HL-60/S4 treated with phorbol 12-myristate 13-acetate at 8.2 ng/mL for 4 days and 3 days (cell line): ENCODE measurements around the gene ASIC4.

Source experiments
- in situ Hi-C: fragments of 300-500 bp; cut with MboI; formaldehyde crosslinking; loops from 2 replicates; pipeline ENCODE4 v1.15.0; 2022; ENCODE audit warnings: low sequenced_read_pairs

Gene ASIC4

GRCh38 chr2:219530048-219530963 is 16.0 kb downstream of the ASIC4 start:
- in situ Hi-C loops, result no loop called here

GRCh38 chr2:219531639-219532377 is 17.5 kb downstream of the ASIC4 start:
- in situ Hi-C loops, result no loop called here

DNA sequence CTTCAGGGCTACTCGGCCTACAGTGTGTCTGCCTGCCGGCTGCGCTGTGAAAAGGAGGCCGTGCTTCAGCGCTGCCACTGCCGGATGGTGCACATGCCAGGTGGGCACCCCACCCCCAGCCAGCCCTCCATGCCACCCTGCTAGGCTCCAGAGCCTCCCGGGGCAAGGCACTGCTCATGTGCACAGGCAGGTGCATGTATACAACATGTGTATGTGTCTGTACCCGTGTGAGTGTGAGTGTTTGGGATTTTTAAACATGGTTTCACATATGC is 18.0 kb downstream of the ASIC4 start:
- in situ Hi-C loops, result no loop called here

DNA sequence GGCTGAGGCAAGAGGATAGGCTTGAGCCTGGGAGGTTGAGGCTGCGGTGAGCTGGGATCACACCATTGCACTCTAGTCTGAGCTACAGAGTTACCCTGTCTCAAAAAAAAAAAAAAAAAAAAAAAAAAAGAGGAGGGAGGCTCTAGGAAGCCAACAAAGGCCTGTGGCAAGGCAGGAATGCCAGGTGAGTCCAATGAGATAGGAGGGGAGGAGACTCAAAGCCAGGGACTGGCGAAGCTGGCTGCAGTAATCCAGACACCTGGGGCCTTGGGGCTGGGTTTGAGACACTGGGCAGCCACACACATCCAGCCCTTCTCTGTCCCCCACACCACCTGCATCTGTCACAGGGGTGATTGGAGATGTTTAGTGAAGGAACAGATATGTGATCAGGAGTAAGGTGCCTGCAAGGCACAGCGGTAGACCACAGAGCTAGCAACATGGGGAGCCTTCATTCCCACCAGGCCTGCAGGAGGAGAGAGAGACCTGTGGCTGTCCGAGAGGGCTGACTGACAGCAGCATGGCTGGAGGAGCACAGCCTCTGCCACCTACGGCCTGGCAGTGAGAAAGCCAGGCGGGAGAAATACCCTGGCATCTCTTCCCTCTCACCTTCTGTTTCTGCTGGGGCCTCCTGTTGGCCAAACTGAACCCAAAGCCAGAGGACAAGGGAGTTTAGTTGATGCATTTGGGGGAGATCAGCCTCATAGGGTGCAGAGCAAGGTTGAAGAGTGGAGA is 19.8 kb downstream of the ASIC4 start:
- in situ Hi-C loops, result no loop called here

GRCh38 chr2:219536425-219536824 is 22.1 kb downstream of the ASIC4 start:
- in situ Hi-C loops, result no loop called here

GRCh38 chr2:219536967-219537366 is 22.7 kb downstream of the ASIC4 start:
- in situ Hi-C loops, result no loop called here

GRCh38 chr2:219537657-219538488 is 23.6 kb downstream of the ASIC4 start:
- in situ Hi-C loops, result no loop called here

GRCh38 chr2:219538504-219538951 is 24.2 kb downstream of the ASIC4 start:
- in situ Hi-C loops, result no loop called here

GRCh38 chr2:219538956-219539788 is 24.9 kb downstream of the ASIC4 start:
- in situ Hi-C loops, result no loop called here

DNA sequence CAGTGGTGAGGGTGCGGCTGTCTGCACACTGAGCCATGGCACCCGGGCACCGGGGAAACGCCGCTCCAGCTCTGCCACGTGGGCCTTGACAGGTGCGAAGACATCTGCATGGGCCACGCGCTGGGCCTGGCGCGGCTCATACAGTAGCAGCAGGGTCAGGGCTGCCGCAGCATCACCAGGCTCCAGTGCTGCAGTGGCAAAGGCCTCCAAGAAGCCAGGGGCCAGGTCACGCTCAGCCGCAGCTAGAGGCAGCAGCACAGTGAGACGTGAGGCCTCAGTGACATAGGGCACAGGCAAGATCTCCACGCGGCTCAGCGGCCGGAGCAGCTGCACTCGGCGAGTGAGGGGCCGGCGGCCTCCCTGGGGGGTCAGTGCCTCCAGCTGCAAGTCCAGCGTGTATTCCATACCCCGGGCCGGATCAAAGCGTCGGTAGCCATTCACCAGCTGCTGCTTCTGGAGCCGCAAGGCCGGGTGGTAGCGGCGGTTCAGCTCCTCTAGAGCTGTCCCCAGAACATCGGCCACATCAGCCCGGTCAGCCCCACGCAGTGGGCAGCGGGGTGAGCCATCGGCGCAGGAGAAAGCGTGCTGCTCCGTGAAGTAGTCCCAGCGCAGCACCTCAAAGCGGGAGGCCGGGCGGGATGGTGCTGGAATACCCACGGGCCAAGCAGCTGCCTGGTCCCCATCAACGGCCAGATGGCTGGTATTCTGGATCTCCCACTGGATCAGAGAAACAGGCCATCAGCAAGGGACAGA is 25.8 kb downstream of the ASIC4 start:
- in situ Hi-C loops, result loop anchor here (10.0 kb wide), 1 partner anchor 105 kb away; no protein-coding TSS in a partner anchor

DNA sequence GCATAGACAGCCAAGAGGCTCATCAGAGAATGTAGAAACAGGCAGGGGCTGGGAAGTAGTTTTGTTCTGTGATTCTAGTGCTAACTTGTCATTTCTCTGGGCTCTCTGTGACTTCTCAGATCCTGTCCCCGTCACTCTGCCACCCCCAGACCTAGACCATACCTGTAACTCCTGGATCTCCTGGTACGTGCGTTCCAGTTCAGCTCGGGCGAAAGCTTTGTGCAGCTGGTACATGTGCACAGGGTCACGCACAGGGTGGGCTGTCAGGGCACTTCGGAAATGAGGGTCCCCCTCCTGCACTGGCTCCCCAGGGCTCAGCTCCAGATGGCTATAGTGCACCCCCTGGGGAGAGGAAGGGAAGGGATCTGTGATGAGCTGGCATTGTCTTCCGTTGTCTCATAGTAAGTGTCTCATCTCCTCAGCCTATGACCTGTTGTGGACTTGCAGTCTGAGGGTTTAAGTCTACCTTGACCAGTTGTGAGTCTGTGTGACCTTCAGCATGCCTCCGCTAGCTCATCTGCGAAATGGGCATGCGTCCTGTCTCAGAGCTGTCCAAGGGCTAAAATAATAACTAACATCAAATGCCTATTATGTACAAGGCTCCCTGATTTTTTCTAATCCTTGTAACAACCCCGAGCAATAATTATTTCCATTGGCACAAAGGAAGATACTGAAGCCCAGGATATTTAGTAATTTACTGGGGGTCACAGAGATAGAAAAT is 26.7 kb downstream of the ASIC4 start:
- in situ Hi-C loops, result loop anchor here (10.0 kb wide), 1 partner anchor 104 kb away; no protein-coding TSS in a partner anchor

DNA sequence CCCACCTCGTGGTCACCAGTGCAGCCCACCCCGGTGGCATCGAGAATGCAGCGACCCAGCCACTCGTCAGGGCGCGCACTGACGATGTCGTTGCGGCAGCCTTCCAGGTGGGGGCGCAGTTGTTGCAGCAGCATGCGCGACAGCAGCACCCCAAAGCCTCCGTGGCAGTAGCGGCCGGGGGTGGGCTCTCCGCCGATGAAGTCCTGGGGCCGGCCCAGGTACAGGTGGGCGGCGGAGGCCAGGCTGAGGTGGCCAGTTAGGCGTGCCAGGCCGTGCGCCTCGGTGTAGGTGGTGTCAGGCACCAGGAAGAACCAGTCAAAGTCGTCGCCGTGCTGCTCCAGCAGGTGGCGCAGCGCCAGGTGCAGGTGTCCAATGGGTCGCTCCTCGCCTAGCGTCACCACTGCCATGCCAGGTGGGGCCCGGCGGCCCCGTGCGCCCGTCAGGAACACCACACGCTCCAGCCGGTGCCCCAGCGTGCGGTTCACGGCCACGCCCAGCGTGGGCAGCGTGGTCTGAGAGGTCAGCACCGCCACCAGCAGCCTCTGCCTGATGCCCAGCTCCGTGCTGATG is 27.4 kb downstream of the ASIC4 start:
- in situ Hi-C loops, result loop anchor here (10.0 kb wide), 1 partner anchor 103 kb away; no protein-coding TSS in a partner anchor

- in situ Hi-C loops, result loop anchor here (10.0 kb wide), 1 partner anchor 102 kb away; no protein-coding TSS in a partner anchor
Observed at GRCh38 chr2:219542931-219543595, 28.8 kb downstream of the ASIC4 start.

GRCh38 chr2:219543596-219544358 is 29.5 kb downstream of the ASIC4 start, which contains the start of the genes CHPF and TMEM198:
TSS of gene CHPF (minus strand) at chr2:219543809. CDS start at chr2:219543538, 271 bp downstream.
TSS of gene TMEM198 (plus strand) at chr2:219544028. CDS start at chr2:219544728, 700 bp downstream.
- in situ Hi-C loops, result loop anchor here (10.0 kb wide), 1 partner anchor 101 kb away; no protein-coding TSS in a partner anchor

- in situ Hi-C loops, result loop anchor here (10.0 kb wide), 1 partner anchor 100 kb away; no protein-coding TSS in a partner anchor
Observed at GRCh38 chr2:219544567-219544966, 30.3 kb downstream of the ASIC4 start.
